IPS-NIHi7 (cell line): ENCODE results near the gene SIRPG.

Experiments used
- DNase-seq: peaks from one replicate; pipeline ENCODE4 v3.0.0; 2012; ENCODE audit warnings: mixed read lengths; ENCODE audit errors: extremely low spot score

The SIRPG gene

DNA sequence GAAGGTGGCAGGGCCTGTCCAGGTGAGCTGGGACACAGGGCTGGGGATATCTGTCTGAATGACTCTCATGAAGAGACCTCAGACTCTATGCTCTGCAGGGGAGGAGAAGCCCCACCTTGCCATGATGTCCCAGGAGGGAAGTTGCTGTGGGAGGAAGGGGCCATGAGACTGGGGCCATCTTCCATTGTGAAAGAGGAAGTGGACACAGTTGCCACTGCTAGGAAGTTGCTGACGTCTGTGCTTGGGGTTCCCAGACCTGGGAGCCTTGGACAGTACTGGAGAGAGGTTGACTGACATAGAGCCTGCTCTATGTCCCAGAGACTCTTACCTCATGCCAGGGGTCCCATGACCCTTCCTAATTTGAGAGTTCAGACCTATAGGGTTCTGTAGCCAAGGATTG, 62.2 kb downstream of the SIRPG start:
- no peak for DNase-seq

DNA sequence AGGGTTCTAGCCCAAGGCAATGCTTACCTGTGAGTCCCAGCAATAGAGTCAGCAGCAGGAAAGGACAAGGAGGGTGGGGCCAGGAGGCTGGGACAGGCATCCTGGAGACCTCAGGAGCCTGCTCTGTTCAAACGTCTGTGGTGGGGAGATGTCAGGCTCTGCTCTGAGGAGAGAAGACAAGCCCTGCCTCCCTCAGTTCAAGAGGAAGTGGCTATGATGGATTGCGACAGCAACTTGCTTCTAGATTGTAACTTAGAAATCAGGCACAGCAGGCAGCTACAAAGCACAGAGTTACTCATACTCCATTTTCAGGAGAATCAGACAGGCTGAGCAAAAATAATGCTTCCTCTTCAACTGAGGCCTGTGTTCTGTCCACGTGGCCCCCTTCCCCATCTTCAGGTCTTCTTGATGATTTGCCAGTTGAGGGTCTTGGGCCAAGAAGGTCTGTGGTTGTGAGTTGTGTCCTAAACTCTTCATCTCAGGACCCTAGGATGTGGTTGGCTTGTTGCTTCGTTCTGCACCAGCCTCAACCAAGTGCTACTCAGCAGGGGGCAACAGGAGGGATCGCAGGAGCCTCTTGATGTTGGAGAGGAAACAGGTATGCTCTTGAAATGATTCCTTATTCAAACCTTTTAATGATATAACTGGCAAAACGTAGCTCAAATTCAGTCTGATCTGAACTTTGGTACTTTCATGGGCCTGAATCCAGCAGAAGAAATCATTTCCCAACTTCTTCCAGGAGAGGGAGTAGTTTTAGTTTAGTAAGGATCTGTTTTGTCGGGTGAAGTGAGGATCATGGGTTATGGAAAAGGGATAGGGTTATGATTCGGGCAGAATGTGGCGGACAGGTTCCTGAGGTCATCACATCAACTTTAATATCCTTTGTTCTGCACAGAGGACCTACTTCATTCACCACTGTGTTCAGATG, 68.8 kb downstream of the SIRPG start:
- no peak for DNase-seq

DNA sequence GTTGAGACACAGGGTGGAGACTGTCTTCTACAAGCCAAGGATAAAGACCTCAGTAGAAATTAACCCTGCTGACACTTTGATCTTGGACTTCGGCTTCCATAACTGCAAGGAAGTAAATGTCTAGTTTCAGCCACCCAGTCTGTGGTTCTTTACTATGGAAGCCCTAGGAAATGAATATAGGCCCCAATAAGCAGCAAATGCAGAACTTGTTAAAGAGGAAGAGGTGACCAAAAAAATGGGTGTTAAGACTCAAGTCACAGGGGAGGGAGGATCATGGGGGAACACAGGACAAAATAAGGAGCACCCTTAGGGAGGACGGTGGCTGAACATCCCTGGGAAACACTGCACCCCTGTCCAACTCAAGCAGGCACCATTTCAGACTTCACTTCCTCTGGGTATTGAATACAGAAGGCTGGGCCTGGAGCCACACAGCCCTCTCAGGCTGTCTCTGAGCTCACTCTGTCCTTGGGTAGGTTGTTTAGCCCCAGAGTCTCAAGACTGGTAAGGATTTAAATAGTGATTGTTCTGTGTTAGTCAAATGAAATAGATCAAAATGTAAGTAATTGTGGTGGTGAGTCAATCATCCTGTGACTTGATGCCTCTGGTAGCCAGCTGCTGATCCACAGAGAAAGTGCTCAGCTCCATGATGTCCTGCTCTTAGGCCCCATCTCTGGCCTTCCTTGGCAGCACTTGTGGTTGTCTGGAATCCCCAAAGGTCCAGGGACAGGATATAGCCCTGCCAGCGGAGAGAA, 69.6 kb downstream of the SIRPG start:
- DNase-seq: no peak

DNA sequence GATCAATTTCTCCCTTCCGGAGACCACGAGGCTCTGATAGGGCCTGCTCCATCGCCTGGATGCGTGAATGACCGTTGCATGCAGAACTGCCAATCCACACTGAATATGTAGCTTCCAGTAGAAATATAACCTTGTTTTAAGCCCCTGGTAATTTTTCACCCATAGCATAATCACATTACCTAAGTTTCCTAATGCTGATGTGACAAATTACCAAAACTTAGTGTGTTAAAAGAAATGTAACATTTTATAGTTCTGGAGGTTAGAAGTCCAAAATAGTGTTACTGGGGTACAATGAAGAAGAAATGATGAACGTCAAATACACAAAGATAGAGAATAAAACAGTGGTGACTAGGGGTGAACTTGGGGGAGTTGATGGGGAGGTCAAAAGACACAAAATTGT, 78.1 kb downstream of the SIRPG start:
- DNase-seq: no peak
